GM19099 (cell line): Measurements from ENCODE around the gene REM1.

Source experiments
- POLR2A ChIP-seq: IDR thresholded peaks from 3 replicates; pipeline ENCODE4 v1.6.1; 2011; ENCODE audit warnings: low read depth; ENCODE audit not compliant: insufficient read length; ENCODE audit errors: extremely low read depth

The REM1 gene

GRCh38 chr20:31476643-31477215 lies 1.6 kb downstream of the REM1 start:
- TF ChIP-seq POLR2A, result no peak

GRCh38 chr20:31484001-31484400 lies 8.9 kb downstream of the REM1 start:
- no peak for TF ChIP-seq POLR2A

- TF ChIP-seq POLR2A, result no peak
Measured at GRCh38 chr20:31485450-31486339, 10.6 kb downstream of the REM1 start.

GRCh38 chr20:31488115-31488514 lies 13.0 kb downstream of the REM1 start:
- TF ChIP-seq POLR2A, result no peak

GRCh38 chr20:31489152-31489551 lies 14.1 kb downstream of the REM1 start:
- no peak for TF ChIP-seq POLR2A

GRCh38 chr20:31490752-31491151 lies 15.7 kb downstream of the REM1 start:
- no peak for TF ChIP-seq POLR2A

GRCh38 chr20:31494131-31494530 lies 19.0 kb downstream of the REM1 start:
- TF ChIP-seq POLR2A, result no peak

GRCh38 chr20:31496761-31497295 lies 21.7 kb downstream of the REM1 start:
- TF ChIP-seq POLR2A, result no peak

GRCh38 chr20:31497838-31498540 lies 22.9 kb downstream of the REM1 start:
- no peak for TF ChIP-seq POLR2A

GRCh38 chr20:31500527-31500926 lies 25.4 kb downstream of the REM1 start:
- no peak for TF ChIP-seq POLR2A

GRCh38 chr20:31505903-31506302 lies 30.8 kb downstream of the REM1 start:
- no peak for TF ChIP-seq POLR2A

GRCh38 chr20:31508517-31509244 lies 33.6 kb downstream of the REM1 start:
- TF ChIP-seq POLR2A, result no peak

GRCh38 chr20:31514154-31515071 lies 39.3 kb downstream of the REM1 start, which contains the start of gene HM13:
Gene HM13 (plus strand): TSS chr20:31514442. CDS start chr20:31514552, 110 bp downstream.
- TF ChIP-seq POLR2A, result peak; percentile 95
